IgD-negative memory B cell (primary cell): ENCODE measurements around the gene LHX2. TPM values are rescaled to one million over a fixed set of nuclear protein-coding genes. Genes with fewer than 3 reads are reported as not detected.

Source experiments
- H3K27ac Mint-ChIP-seq, 3 donors: one replicate each; pipeline ENCODE4 v1.8.0; 2020 to 2022; ENCODE audit warnings: mild to moderate bottlenecking in 3 of 3, mixed read lengths in 3 of 3, moderate library complexity in 1 of 3
- H3K27me3 Mint-ChIP-seq: one replicate; pipeline ENCODE4 v1.8.0; 2021; ENCODE audit warnings: mixed read lengths
- H3K36me3 Mint-ChIP-seq: one replicate; pipeline ENCODE4 v1.8.0; 2020; ENCODE audit warnings: mild to moderate bottlenecking, mixed read lengths
- H3K4me1 Mint-ChIP-seq, 3 donors: one replicate each; pipeline ENCODE4 v1.8.0; 2020 to 2022; ENCODE audit warnings: mixed read lengths in 3 of 3, mild to moderate bottlenecking in 1 of 3
- H3K4me3 Mint-ChIP-seq, 4 donors: one replicate each; pipeline ENCODE4 v1.8.0; 2020 to 2022; ENCODE audit warnings: mild to moderate bottlenecking in 4 of 4, mixed read lengths in 4 of 4, moderate library complexity in 3 of 4
- H3K9me3 Mint-ChIP-seq, 3 donors: one replicate each; pipeline ENCODE4 v1.8.0; 2020 to 2021; ENCODE audit warnings: mixed read lengths in 3 of 3, mild to moderate bottlenecking in 1 of 3
- polyA plus RNA-seq: library from polyadenylated mRNA; unstranded; fragments of 300-500 nt; fragmentation: Illumina TruSeq; gene quantifications from one replicate; pipeline ENCODE4 v1.2.3, GENCODE V29; 2021

LHX2 gene
- polyA plus RNA-seq, 1 donor from 2014 or later = not detected

- Mint-ChIP-seq H3K27ac (peak overlapping the region; percentile 51 to 90 (median 74)), H3K9me3 (peaks cover 0 to 7% (median 3%) of the 10 kb centered on the region in 3 donors), H3K4me3 (peak overlapping the region in 1 of 4 donors; percentile 54), H3K4me1 (peaks cover 23 to 38% (median 25%) of the 10 kb centered on the region in 3 donors), H3K27me3 (peaks cover 90% of the 10 kb centered on the region), H3K36me3 (peaks cover 2% of the 10 kb centered on the region)
Observed at GRCh38 chr9:124005029-124005771, 6.4 kb upstream of the LHX2 start.

- H3K4me3 Mint-ChIP-seq = peak overlapping the region in 3 of 4 donors; percentile 29 to 67 (median 54)
- peaks cover 2% of the 10 kb centered on the region for H3K36me3 Mint-ChIP-seq
- H3K27ac Mint-ChIP-seq = peak overlapping the region; percentile 73 to 90 (median 74)
- H3K4me1 Mint-ChIP-seq = peaks cover 18 to 32% (median 20%) of the 10 kb centered on the region in 3 donors
- peaks cover 0 to 11% (median 3%) of the 10 kb centered on the region in 3 donors for H3K9me3 Mint-ChIP-seq
- peaks cover 81% of the 10 kb centered on the region for H3K27me3 Mint-ChIP-seq
Observed at GRCh38 chr9:124006448-124007361, 4.9 kb upstream of the LHX2 start.

GRCh38 chr9:124007565-124008302 is 3.8 kb upstream of the LHX2 start:
- Mint-ChIP-seq H3K36me3 (peaks cover 2% of the 10 kb centered on the region), H3K9me3 (peaks cover 0 to 11% (median 3%) of the 10 kb centered on the region in 3 donors), H3K27me3 (peaks cover 71% of the 10 kb centered on the region), H3K4me1 (peaks cover 16 to 32% (median 20%) of the 10 kb centered on the region in 3 donors), H3K4me3 (peak overlapping the region; percentile 54 to 91 (median 78)), H3K27ac (peak overlapping the region; percentile 74 to 95 (median 85))

- peaks cover 2% of the 10 kb centered on the region for H3K36me3 Mint-ChIP-seq
- H3K9me3 Mint-ChIP-seq = peaks cover 0 to 11% (median 3%) of the 10 kb centered on the region in 3 donors
- peak overlapping the region; percentile 54 to 91 (median 78) for H3K4me3 Mint-ChIP-seq
- peaks cover 16 to 32% (median 20%) of the 10 kb centered on the region in 3 donors for H3K4me1 Mint-ChIP-seq
- peak overlapping the region; percentile 74 to 95 (median 85) for H3K27ac Mint-ChIP-seq
- peaks cover 68% of the 10 kb centered on the region for H3K27me3 Mint-ChIP-seq
Observed at GRCh38 chr9:124008303-124008693, 3.3 kb upstream of the LHX2 start.

- Mint-ChIP-seq H3K9me3 (peaks cover 0 to 11% (median 3%) of the 10 kb centered on the region in 3 donors), H3K27ac (peak overlapping the region; percentile 74 to 96 (median 95)), H3K4me1 (peaks cover 18 to 35% (median 23%) of the 10 kb centered on the region in 3 donors), H3K36me3 (peaks cover 2% of the 10 kb centered on the region), H3K4me3 (peak overlapping the region; percentile 43 to 90 (median 49)), H3K27me3 (peaks cover 66% of the 10 kb centered on the region)
Observed at GRCh38 chr9:124008694-124009530, 2.7 kb upstream of the LHX2 start.

- Mint-ChIP-seq H3K27ac (peak overlapping the region; percentile 74 to 96 (median 95)), H3K4me3 (peak overlapping the region; percentile 8 to 90 (median 47)), H3K9me3 (peaks cover 0 to 15% (median 3%) of the 10 kb centered on the region in 3 donors), H3K27me3 (peaks cover 65% of the 10 kb centered on the region), H3K4me1 (peaks cover 18 to 41% (median 23%) of the 10 kb centered on the region in 3 donors), H3K36me3 (peaks cover 2% of the 10 kb centered on the region)
Observed at GRCh38 chr9:124009531-124010217, 1.9 kb upstream of the LHX2 start.

GRCh38 chr9:124010303-124010664 is 1.3 kb upstream of the LHX2 start:
- Mint-ChIP-seq H3K4me1 (peaks cover 18 to 42% (median 23%) of the 10 kb centered on the region in 3 donors), H3K36me3 (peaks cover 2% of the 10 kb centered on the region), H3K9me3 (peaks cover 0 to 15% (median 3%) of the 10 kb centered on the region in 3 donors), H3K27me3 (peaks cover 61% of the 10 kb centered on the region), H3K4me3 (peak overlapping the region; percentile 38 to 90 (median 61)), H3K27ac (peak overlapping the region; percentile 74 to 96 (median 95))

- H3K4me3 Mint-ChIP-seq = peak overlapping the region in 3 of 4 donors; percentile 38 to 68 (median 60)
- H3K36me3 Mint-ChIP-seq = peaks cover 2% of the 10 kb centered on the region
- H3K9me3 Mint-ChIP-seq = peaks cover 0 to 15% (median 3%) of the 10 kb centered on the region in 3 donors
- H3K27ac Mint-ChIP-seq = peak overlapping the region; percentile 74 to 96 (median 95)
- peaks cover 60% of the 10 kb centered on the region for H3K27me3 Mint-ChIP-seq
- H3K4me1 Mint-ChIP-seq = peaks cover 18 to 42% (median 23%) of the 10 kb centered on the region in 3 donors
Observed at GRCh38 chr9:124010665-124011321, 775 bp upstream of the LHX2 start.

- H3K4me3 Mint-ChIP-seq = peak overlapping the region in 3 of 4 donors; percentile 63 to 78 (median 76)
- peaks cover 58% of the 10 kb centered on the region for H3K27me3 Mint-ChIP-seq
- H3K4me1 Mint-ChIP-seq = peaks cover 17 to 41% (median 25%) of the 10 kb centered on the region in 3 donors
- peaks cover 0 to 22% (median 3%) of the 10 kb centered on the region in 3 donors for H3K9me3 Mint-ChIP-seq
- peaks cover 4% of the 10 kb centered on the region for H3K36me3 Mint-ChIP-seq
- H3K27ac Mint-ChIP-seq = peak overlapping the region; percentile 73 to 97 (median 91)
Observed at GRCh38 chr9:124012368-124013301, 1.1 kb downstream of the LHX2 start.

- peak overlapping the region in 3 of 4 donors; percentile 63 to 76 (median 65) for H3K4me3 Mint-ChIP-seq
- peaks cover 12 to 36% (median 22%) of the 10 kb centered on the region in 3 donors for H3K4me1 Mint-ChIP-seq
- H3K9me3 Mint-ChIP-seq = peaks cover 0 to 18% (median 3%) of the 10 kb centered on the region in 3 donors
- H3K27me3 Mint-ChIP-seq = peaks cover 56% of the 10 kb centered on the region
- peaks cover 2% of the 10 kb centered on the region for H3K36me3 Mint-ChIP-seq
- H3K27ac Mint-ChIP-seq = peak overlapping the region; percentile 73 to 97 (median 91)
Observed at GRCh38 chr9:124013309-124014210, 2.0 kb downstream of the LHX2 start.
